Measurements from ENCODE around the gene UBA1.
A peak's percentile ranks its signal among the peaks of the same experiment; 100 is the strongest.

Gene UBA1

GRCh38 chrX:47217121-47217851 is 23.7 kb downstream of the UBA1 start:
- no peak for DNase-seq (ENCODE audit: insufficient read length, low spot score)
- no peak for FAIRE-seq
- TF ChIP-seq POU2F2 (IDR thresholded peaks at IDR 0.05; ENCODE audit: low read depth, low read length) (peak; percentile 64; the same call in 1 of the 2 replicates), POLR2A (IDR thresholded peaks at IDR 0.05; ENCODE audit: low read depth, low read length) (no peak)

GRCh38 chrX:47217852-47218279 is 24.2 kb downstream of the UBA1 start:
- DNase-seq (ENCODE audit: insufficient read length, low spot score) (peak; percentile 68), FAIRE-seq (peak; percentile 99)
- TF ChIP-seq PAX5 (IDR thresholded peaks at IDR 0.05; ENCODE audit: insufficient read depth, low read length, severe bottlenecking) (no peak), POU2F2 (IDR thresholded peaks at IDR 0.05; ENCODE audit: low read depth, low read length) (0 out of 2 replicates have a peak, but pooled peaks have one; percentile 34)

GRCh38 chrX:47218280-47218919 is 24.8 kb downstream of the UBA1 start, which contains the start of gene CDK16:
Gene CDK16, plus strand, starts transcription at chrX:47218681. Its CDS starts 4,877 bp downstream, at chrX:47223558.
- FAIRE-seq (no peak), DNase-seq (ENCODE audit: insufficient read length, low spot score) (peak; percentile 71)
- peak; percentile 63; the same call in 1 of the 2 replicates for TF ChIP-seq POLR2A (IDR thresholded peaks at IDR 0.05; ENCODE audit: low read depth, low read length)
- no peak for TF ChIP-seq POLR2AphosphoS5 (IDR thresholded peaks at IDR 0.05; ENCODE audit: low read depth, low read length)

GRCh38 chrX:47218920-47219815 is 25.5 kb downstream of the UBA1 start:
- TF ChIP-seq POLR2A (IDR thresholded peaks at IDR 0.05; ENCODE audit: low read depth, low read length) = no peak
- no peak for TF ChIP-seq POLR2AphosphoS5 (IDR thresholded peaks at IDR 0.05; ENCODE audit: low read depth, low read length)
- no peak for TF ChIP-seq TAF1 (IDR thresholded peaks at IDR 0.05; ENCODE audit: low read depth, low read length)
- TF ChIP-seq SPI1 (IDR thresholded peaks at IDR 0.05; ENCODE audit: low read depth, low read length) = no peak
- TF ChIP-seq POU2F2 (IDR thresholded peaks at IDR 0.05; ENCODE audit: low read depth, low read length) = no peak
- no peak for TF ChIP-seq PAX5 (IDR thresholded peaks at IDR 0.05; ENCODE audit: insufficient read depth, low read length, severe bottlenecking)
- FAIRE-seq = peak; percentile 63
- DNase-seq (ENCODE audit: insufficient read length, low spot score) = peak; percentile 33

GRCh38 chrX:47221756-47222155 is 28.1 kb downstream of the UBA1 start:
- DNase-seq (ENCODE audit: insufficient read length, low spot score) (no peak), FAIRE-seq (peak; percentile 9)
- TF ChIP-seq SPI1 (IDR thresholded peaks at IDR 0.05; ENCODE audit: low read depth, low read length) (no peak), POU2F2 (IDR thresholded peaks at IDR 0.05; ENCODE audit: low read depth, low read length) (no peak), POLR2AphosphoS5 (IDR thresholded peaks at IDR 0.05; ENCODE audit: low read depth, low read length) (no peak), POLR2A (IDR thresholded peaks at IDR 0.05; ENCODE audit: low read depth, low read length) (no peak), TAF1 (IDR thresholded peaks at IDR 0.05; ENCODE audit: low read depth, low read length) (no peak), PAX5 (IDR thresholded peaks at IDR 0.05; ENCODE audit: insufficient read depth, low read length, severe bottlenecking) (no peak)

- no peak for FAIRE-seq
- DNase-seq (ENCODE audit: insufficient read length, low spot score) = no peak
- TF ChIP-seq TAF1 (IDR thresholded peaks at IDR 0.05; ENCODE audit: low read depth, low read length) = no peak
- no peak for TF ChIP-seq SPI1 (IDR thresholded peaks at IDR 0.05; ENCODE audit: low read depth, low read length)
- TF ChIP-seq POU2F2 (IDR thresholded peaks at IDR 0.05; ENCODE audit: low read depth, low read length) = no peak
- TF ChIP-seq POLR2A (IDR thresholded peaks at IDR 0.05; ENCODE audit: low read depth, low read length) = no peak
- TF ChIP-seq PAX5 (IDR thresholded peaks at IDR 0.05; ENCODE audit: insufficient read depth, low read length, severe bottlenecking) = no peak
- no peak for TF ChIP-seq POLR2AphosphoS5 (IDR thresholded peaks at IDR 0.05; ENCODE audit: low read depth, low read length)
Measured at GRCh38 chrX:47222751-47223350, 29.2 kb downstream of the UBA1 start.

- DNase-seq (ENCODE audit: insufficient read length, low spot score) = no peak
- TF ChIP-seq TAF1 (IDR thresholded peaks at IDR 0.05; ENCODE audit: low read depth, low read length) (no peak), POLR2AphosphoS5 (IDR thresholded peaks at IDR 0.05; ENCODE audit: low read depth, low read length) (no peak), SPI1 (IDR thresholded peaks at IDR 0.05; ENCODE audit: low read depth, low read length) (no peak), POLR2A (IDR thresholded peaks at IDR 0.05; ENCODE audit: low read depth, low read length) (no peak), POU2F2 (IDR thresholded peaks at IDR 0.05; ENCODE audit: low read depth, low read length) (no peak), PAX5 (IDR thresholded peaks at IDR 0.05; ENCODE audit: insufficient read depth, low read length, severe bottlenecking) (no peak)
- FAIRE-seq = no peak
Measured at GRCh38 chrX:47223476-47224250, 30.0 kb downstream of the UBA1 start.

- FAIRE-seq = no peak
Measured at GRCh38 chrX:47224266-47224895, 30.8 kb downstream of the UBA1 start.

More at GRCh38 chrX:47224266-47224895, 30.8 kb downstream of the UBA1 start:
- TF ChIP-seq PAX5 (IDR thresholded peaks at IDR 0.05; ENCODE audit: insufficient read depth, low read length, severe bottlenecking) (no peak), POU2F2 (IDR thresholded peaks at IDR 0.05; ENCODE audit: low read depth, low read length) (no peak), TAF1 (IDR thresholded peaks at IDR 0.05; ENCODE audit: low read depth, low read length) (no peak), SPI1 (IDR thresholded peaks at IDR 0.05; ENCODE audit: low read depth, low read length) (no peak), POLR2AphosphoS5 (IDR thresholded peaks at IDR 0.05; ENCODE audit: low read depth, low read length) (no peak), POLR2A (IDR thresholded peaks at IDR 0.05; ENCODE audit: low read depth, low read length) (no peak)
- no peak for DNase-seq (ENCODE audit: insufficient read length, low spot score)
